ENCODE data around the gene PSMD9.
"Not testable (repeated sequence)": the region's sequence is repeated elsewhere in the genome, so short reads cannot be mapped to it uniquely, and the experiment has no call there.

The PSMD9 gene

GRCh38 chr12:121888478-121889273, at the start of gene PSMD9:
Gene PSMD9, plus strand, starts transcription at chr12:121888790. Its CDS starts 67 bp downstream, at chr12:121888857.
- peak; percentile 92 for DNase-seq

- peak; percentile 90 for DNase-seq
These were observed 49.2 kb upstream of the PSMD9 start for GRCh38 chr12:121839106-121839992.

- DNase-seq, result no peak
These were observed 48.4 kb upstream of the PSMD9 start for GRCh38 chr12:121839993-121840761.

GRCh38 chr12:121843236-121843982, 45.2 kb upstream of the PSMD9 start:
- no peak for DNase-seq

GRCh38 chr12:121845701-121846100, 42.9 kb upstream of the PSMD9 start:
- no peak for DNase-seq

GRCh38 chr12:121849211-121849610, 39.4 kb upstream of the PSMD9 start:
- no peak for DNase-seq

GRCh38 chr12:121849665-121850064, 38.9 kb upstream of the PSMD9 start:
- DNase-seq, result no peak

- not testable (repeated sequence) for DNase-seq
These were observed 36.2 kb upstream of the PSMD9 start for GRCh38 chr12:121852392-121852791.

- no peak for DNase-seq
These were observed 31.0 kb upstream of the PSMD9 start for GRCh38 chr12:121857322-121858246.

- DNase-seq, result no peak
These were observed 30.3 kb upstream of the PSMD9 start for GRCh38 chr12:121858318-121858661.

- no peak for DNase-seq
These were observed 29.7 kb upstream of the PSMD9 start, which contains the start of gene HPD for GRCh38 chr12:121858662-121859572. Gene HPD, minus strand, starts transcription at chr12:121858859. Its CDS starts 36 bp downstream, at chr12:121858823.

GRCh38 chr12:121860257-121860656, 28.3 kb upstream of the PSMD9 start:
- no peak for DNase-seq

GRCh38 chr12:121860699-121861098, 27.9 kb upstream of the PSMD9 start:
- DNase-seq, result not testable (repeated sequence)

GRCh38 chr12:121861636-121862254, 26.8 kb upstream of the PSMD9 start:
- DNase-seq, result no peak

- DNase-seq, result no peak
These were observed 22.3 kb upstream of the PSMD9 start for GRCh38 chr12:121866331-121866730.

- not testable (repeated sequence) for DNase-seq
These were observed 19.4 kb upstream of the PSMD9 start for GRCh38 chr12:121869229-121869628.

- DNase-seq, result no peak
These were observed 17.1 kb upstream of the PSMD9 start for GRCh38 chr12:121871467-121871866.

- DNase-seq, result no peak
These were observed 15.9 kb upstream of the PSMD9 start for GRCh38 chr12:121872546-121873215.

- DNase-seq, result no peak
These were observed 15.4 kb upstream of the PSMD9 start for GRCh38 chr12:121873216-121873569.

Measured in NK-92 treated with Interleukin-12 subunit alpha and Interleukin-12 subunit beta, amount 100 ng/mL, for 24 hours (cell line).